CD14-positive monocyte (primary cell): ENCODE data around the gene ADAMTS4. TPM values are rescaled to one million over a fixed set of nuclear protein-coding genes. Genes with fewer than 3 reads are reported as not detected.

Source experiments
- DNase-seq, 3 donors: peaks; one replicate each; pipeline ENCODE4 v3.0.0-alpha.2; 2011 to 2022
- H2AFZ ChIP-seq: 2 replicates; pipeline ENCODE4 v1.6.0; 2012; ENCODE audit warnings: mild to moderate bottlenecking, low read depth, low read length, inconsistent platforms; ENCODE audit not compliant: insufficient read depth, poor library complexity, severe bottlenecking
- H3K27ac ChIP-seq, 2 donors: 1 replicate in 1 of 2; 2 replicates in 1 of 2; pipeline ENCODE4 v1.5.1; 2012 to 2013; ENCODE audit warnings: low read length in 2 of 2, control low read depth in 1 of 2, inconsistent platforms in 1 of 2, low read depth in 1 of 2, mild to moderate bottlenecking in 1 of 2
- H3K27me3 ChIP-seq, 2 donors: one replicate each; pipeline versions ENCODE4 v1.6.0 to v1.6.1; 2011 to 2013; ENCODE audit warnings: low read length in 2 of 2; ENCODE audit not compliant: control insufficient read depth in 2 of 2, insufficient read depth in 2 of 2
- H3K36me3 ChIP-seq, 2 donors: replicated peaks in 1 of 2; 1 replicate in 1 of 2; 2 replicates in 1 of 2; pipeline versions ENCODE4 v1.5.1 to v1.6.1; 2012 to 2013; ENCODE audit warnings: low read length in 2 of 2, control low read depth in 1 of 2, inconsistent platforms in 1 of 2, mild to moderate bottlenecking in 1 of 2; ENCODE audit not compliant: insufficient read depth in 2 of 2, control insufficient read depth in 1 of 2
- H3K4me1 ChIP-seq, 2 donors: 1 replicate in 1 of 2; 2 replicates in 1 of 2; pipeline versions ENCODE4 v1.5.1 to v1.6.1; 2012 to 2013; ENCODE audit warnings: low read length in 2 of 2, control low read depth in 1 of 2, inconsistent platforms in 1 of 2, mild to moderate bottlenecking in 1 of 2, moderate library complexity in 1 of 2; ENCODE audit not compliant: insufficient read depth in 2 of 2, control insufficient read depth in 1 of 2
- H3K4me2 ChIP-seq: replicated peaks from 2 replicates; pipeline ENCODE3; 2012; ENCODE audit warnings: low read length, moderate library complexity, mild to moderate bottlenecking; ENCODE audit not compliant: poor library complexity, severe bottlenecking; ENCODE audit errors: extremely low read depth
- H3K4me3 ChIP-seq, 3 experiments: fragments of 200-600 bp in 1 of 3; sonication (generic) in 1 of 3; replicated peaks in 1 of 3; 1 replicate in 2 of 3; 2 replicates in 1 of 3; pipeline ENCODE4 v1.5.1; 2011 to 2013; ENCODE audit warnings: low read length in 3 of 3, mild to moderate bottlenecking in 3 of 3, control low read depth in 2 of 3, low read depth in 2 of 3, inconsistent platforms in 1 of 3, moderate library complexity in 1 of 3
- H3K79me2 ChIP-seq: 2 replicates; pipeline ENCODE4 v1.6.0; 2012; ENCODE audit warnings: mild to moderate bottlenecking, control low read depth, inconsistent platforms, low read length, moderate library complexity; ENCODE audit not compliant: insufficient read depth
- H3K9ac ChIP-seq: 2 replicates; pipeline ENCODE4 v1.6.0; 2017; ENCODE audit warnings: low read length, mild to moderate bottlenecking; ENCODE audit not compliant: insufficient read depth, poor library complexity, severe bottlenecking
- H3K9me3 ChIP-seq, 2 donors: replicated peaks in 1 of 2; 1 replicate in 1 of 2; 2 replicates in 1 of 2; pipeline versions ENCODE4 v1.5.1 to v1.6.1; 2012 to 2013; ENCODE audit warnings: low read length in 2 of 2, control low read depth in 1 of 2; ENCODE audit not compliant: control insufficient read depth in 1 of 2, insufficient read depth in 1 of 2
- H4K20me1 ChIP-seq: 2 replicates; pipeline ENCODE4 v1.6.0; 2012; ENCODE audit warnings: mild to moderate bottlenecking, low read length, control low read depth, moderate library complexity; ENCODE audit not compliant: insufficient read depth
- H3K27ac Mint-ChIP-seq, 7 donors: one replicate each; pipeline ENCODE4 v1.8.0; 2020; ENCODE audit warnings: mild to moderate bottlenecking in 7 of 7, mixed read lengths in 7 of 7, moderate library complexity in 6 of 7, inconsistent platforms in 2 of 7
- H3K27me3 Mint-ChIP-seq, 3 donors: one replicate each; pipeline ENCODE4 v1.8.0; 2021 to 2022; ENCODE audit warnings: low read depth in 3 of 3, mild to moderate bottlenecking in 3 of 3, mixed read lengths in 3 of 3, moderate library complexity in 3 of 3, inconsistent platforms in 1 of 3
- H3K36me3 Mint-ChIP-seq, 2 donors: one replicate each; pipeline ENCODE4 v1.8.0; 2020; ENCODE audit warnings: mixed read lengths in 2 of 2, inconsistent platforms in 1 of 2, mild to moderate bottlenecking in 1 of 2
- H3K4me1 Mint-ChIP-seq: one replicate; pipeline ENCODE4 v1.8.0; 2020; ENCODE audit warnings: mild to moderate bottlenecking, mixed read lengths
- H3K4me3 Mint-ChIP-seq, 2 donors: one replicate each; pipeline ENCODE4 v1.8.0; 2020; ENCODE audit warnings: mild to moderate bottlenecking in 2 of 2, mixed read lengths in 2 of 2, moderate library complexity in 1 of 2
- H3K9me3 Mint-ChIP-seq, 7 donors: one replicate each; pipeline ENCODE4 v1.8.0; 2020 to 2022; ENCODE audit warnings: mixed read lengths in 7 of 7, mild to moderate bottlenecking in 6 of 7, moderate library complexity in 6 of 7, inconsistent platforms in 2 of 7
- CTCF ChIP-seq: fragments of 200-600 bp; IDR thresholded peaks from one replicate; pipeline ENCODE4 v1.8.0; 2022; ENCODE audit warnings: antibody characterized with exemption, mild to moderate bottlenecking
- WGBS: methylation state at CpG from one replicate; pipeline ENCODE4 v1.1.5; 2013; ENCODE audit warnings: missing lambda C conversion rate; ENCODE audit not compliant: insufficient coverage; 5-methylcytosine and 5-hydroxymethylcytosine counted together
- intact Hi-C, 2 donors: fragments of 100-400 bp; cut with micrococcal nuclease; formaldehyde crosslinking; loops; one replicate each; pipeline versions ENCODE4 v1.15.0 to v1.15.1; 2023
- polyA minus RNA-seq: library from RNA; depleted of rRNA, polyadenylated mRNA; stranded (reverse); fragments of >200 nt; gene quantifications from 2 replicates; pipeline ENCODE4 v1.2.3, GENCODE V29; 2012
- polyA plus RNA-seq, 3 donors: library from polyadenylated mRNA; depleted of rRNA in 1 of 3; unstranded in 2 of 3; stranded (reverse) in 1 of 3; fragments of 300-500 nt in 2 of 3; fragments of >200 nt in 1 of 3; fragmentation: Illumina TruSeq in 2 of 3; gene quantifications; 1 replicate in 2 of 3; 2 replicates in 1 of 3; pipeline ENCODE4 v1.2.3, GENCODE V29; 2012 to 2021
- total RNA-seq, 12 experiments: library from RNA in 1 of 12; stranded (reverse) in 1 of 12; fragments of 120-200 nt in 1 of 12; gene quantifications; one replicate each; pipeline ENCODE4 v1.2.4 and lab custom pipeline; 2013 to 2026; ENCODE audit warnings: mixed read lengths in 6 of 12, inconsistent platforms in 1 of 12

The ADAMTS4 gene
- 0.02 TPM for total RNA-seq (2013)
- polyA plus RNA-seq (under 1 TPM in 2 of 3 donors, not detected in 1; 0.01 to 0.04 TPM), polyA minus RNA-seq (under 0.01 TPM in 1 of 2 replicates, not detected in the other), total RNA-seq (lab: John Stamatoyannopoulos, UW) (0.21 to 5.1 (median 0.55) reads per million in 11 experiments)

- H3K36me3 ChIP-seq = peaks cover 0 to 9% of the 10 kb centered on the region in 2 donors
- Mint-ChIP-seq H3K4me1 (peaks cover 62% of the 10 kb centered on the region), H3K27me3 (peaks cover 0 to 2% (median 1%) of the 10 kb centered on the region in 3 donors), H3K9me3 (no peaks in the 10 kb centered on the region), H3K36me3 (peaks cover 2 to 7% of the 10 kb centered on the region in 2 donors), H3K4me3 (no peak within 1 kb of the TSS), H3K27ac (peak within 1 kb of the TSS in 1 of 7 donors; percentile 5)
- H3K4me1 ChIP-seq = peaks cover 56 to 69% of the 10 kb centered on the region in 2 donors
- no peak within 1 kb of the TSS for H3K9ac ChIP-seq
- H3K27me3 ChIP-seq = no peaks in the 10 kb centered on the region
- H3K4me2 ChIP-seq = no peak within 1 kb of the TSS
- intact Hi-C loops = no loop called here
- H4K20me1 ChIP-seq = no peaks in the 10 kb centered on the region
- TF ChIP-seq CTCF = no peak
- no peak within 1 kb of the TSS for H3K4me3 ChIP-seq
- no peak within 1 kb of the TSS for H3K27ac ChIP-seq
- H2AFZ ChIP-seq = no peak within 1 kb of the TSS
- DNase-seq = no peak
- WGBS = 81% methylated on average over 5 of the region's 11 CpGs
- peaks cover 19% of the 10 kb centered on the region for H3K79me2 ChIP-seq
- no peaks in the 10 kb centered on the region for H3K9me3 ChIP-seq
Observed at GRCh38 chr1:161198897-161199431, at the start of gene ADAMTS4. ADAMTS4 (minus strand) TSS chr1:161199054; CDS start chr1:161198627, 427 bp downstream.

GRCh38 chr1:161244888-161245287 is 46.0 kb upstream of the ADAMTS4 start:
- Histone ChIP-seq H3K36me3 (no peaks in the 10 kb centered on the region), H3K9ac (no peak overlapping the region), H2AFZ (no peak overlapping the region), H3K9me3 (no peaks in the 10 kb centered on the region), H3K4me3 (no peak overlapping the region), H4K20me1 (no peaks in the 10 kb centered on the region), H3K79me2 (no peaks in the 10 kb centered on the region), H3K27ac (no peak overlapping the region), H3K4me1 (peaks cover 6 to 13% of the 10 kb centered on the region in 2 donors), H3K4me2 (no peak overlapping the region), H3K27me3 (no peaks in the 10 kb centered on the region)
- intact Hi-C loops = no loop called here
- no peak overlapping the region for H3K27ac Mint-ChIP-seq
- 100% methylated on average over 4 of the region's 4 CpGs for WGBS
- TF ChIP-seq CTCF = no peak
- no peaks in the 10 kb centered on the region for H3K36me3 Mint-ChIP-seq
- peaks cover under 1 to 3% (median 1%) of the 10 kb centered on the region in 7 donors for H3K9me3 Mint-ChIP-seq
- no peak for DNase-seq
- no peak overlapping the region for H3K4me3 Mint-ChIP-seq
- peaks cover 12% of the 10 kb centered on the region for H3K4me1 Mint-ChIP-seq
- peaks cover 0 to under 1% (median 0%) of the 10 kb centered on the region in 3 donors for H3K27me3 Mint-ChIP-seq
